ENCODE data around the gene KAT2A. TPM values are rescaled to one million over a fixed set of nuclear protein-coding genes. Genes with fewer than 3 reads are reported as not detected.

The KAT2A gene
- total and polyA plus RNA-seq, 7 experiments from 2014 or later, result 6.6 to 71.1 (median 48.6) TPM

DNA sequence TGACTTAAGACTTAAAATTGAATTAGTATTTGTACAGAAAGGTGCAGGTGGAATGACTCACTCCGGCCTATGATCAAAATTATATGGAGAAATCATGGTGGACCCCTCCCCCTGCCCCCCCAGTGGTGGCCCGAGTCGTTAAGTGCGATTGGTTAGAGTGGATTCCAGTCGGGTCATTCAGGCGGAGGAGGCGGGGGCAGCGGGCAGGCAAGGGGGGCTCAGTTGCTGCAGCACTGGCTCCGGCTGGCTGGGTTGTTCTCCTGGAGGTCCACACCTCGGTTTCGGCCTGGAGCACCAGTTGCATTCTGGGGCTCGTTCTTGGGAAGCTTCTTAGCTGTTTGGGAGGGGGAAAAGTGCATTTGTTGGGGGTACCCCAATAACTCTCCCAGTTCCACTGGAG lies 4.4 kb upstream of the KAT2A start:
- Mint-ChIP-seq H3K36me3 (peaks cover 0 to 33% (median 18%) of the 10 kb centered on the region in 5 donors), H3K27ac (no peak overlapping the region), H3K4me1 (peaks cover 0 to 7% (median 6%) of the 10 kb centered on the region in 7 donors), H3K4me3 (no peak overlapping the region), H3K27me3 (no peaks in the 10 kb centered on the region), H3K9me3 (no peaks in the 10 kb centered on the region)
- peaks cover 0 to 56% (median 9%) of the 10 kb centered on the region in 3 experiments for H3K36me3 ChIP-seq (ENCODE audit: control insufficient read depth in 2 of 3, insufficient read depth in 3 of 3, low read length in 3 of 3)
- intact Hi-C loops (cut with micrococcal nuclease), result no loop called here
- no peaks in the 10 kb centered on the region for H3K9me3 ChIP-seq (ENCODE audit: control insufficient read depth in 2 of 3, low read length in 3 of 3)
- ATAC-seq, result no peak
- ChIA-PET POLR2A (interaction anchor here (1.0 kb wide), 1 partner anchor 11 kb away, joined by 4 read pairs; no protein-coding TSS in a partner anchor), CTCF (no interaction called here)
- no peak for DNase-seq
- H3K4me1 ChIP-seq (ENCODE audit: control insufficient read depth in 2 of 2, insufficient read depth in 2 of 2, low read length in 2 of 2), result peaks cover 4 to 6% of the 10 kb centered on the region in 2 donors
- no peak overlapping the region for H3K4me3 ChIP-seq (ENCODE audit: low read length)
- H3K27ac ChIP-seq (ENCODE audit: low read depth, low read length), result no peak overlapping the region
- no peaks in the 10 kb centered on the region for H3K27me3 ChIP-seq (ENCODE audit: control insufficient read depth in 2 of 2, insufficient read depth in 2 of 2, low read length in 2 of 2)

DNA sequence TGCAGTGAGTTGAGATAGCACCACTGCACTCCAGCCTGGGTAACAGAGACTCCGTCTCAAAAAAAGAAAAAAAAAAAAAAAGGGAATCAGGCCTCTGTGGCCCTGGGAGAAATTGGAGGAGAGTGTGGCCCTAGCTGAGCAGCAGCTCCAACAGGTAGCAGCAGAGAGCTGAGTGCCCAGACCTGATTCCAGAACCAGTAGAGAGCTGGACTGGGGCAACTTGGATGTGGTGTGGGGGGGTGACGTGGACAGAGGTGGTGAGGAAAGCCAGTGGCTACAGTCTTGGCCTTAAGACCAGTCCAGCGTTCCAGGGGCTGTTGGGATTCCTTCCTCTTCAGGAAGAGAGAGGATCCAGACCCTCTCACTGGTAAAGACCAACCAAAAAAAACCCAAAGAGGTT lies 3.1 kb upstream of the KAT2A start:
- Histone ChIP-seq H3K9me3 (ENCODE audit: control insufficient read depth in 2 of 3, low read length in 3 of 3) (no peaks in the 10 kb centered on the region), H3K27me3 (ENCODE audit: control insufficient read depth in 2 of 2, insufficient read depth in 2 of 2, low read length in 2 of 2) (no peaks in the 10 kb centered on the region), H3K36me3 (ENCODE audit: control insufficient read depth in 2 of 3, insufficient read depth in 3 of 3, low read length in 3 of 3) (peaks cover 0 to 43% (median 3%) of the 10 kb centered on the region in 3 experiments), H3K4me3 (ENCODE audit: low read length) (no peak overlapping the region), H3K27ac (ENCODE audit: low read depth, low read length) (no peak overlapping the region), H3K4me1 (ENCODE audit: control insufficient read depth in 2 of 2, insufficient read depth in 2 of 2, low read length in 2 of 2) (peaks cover 4 to 15% of the 10 kb centered on the region in 2 donors)
- ATAC-seq (no peak), DNase-seq (no peak)
- intact Hi-C loops (cut with micrococcal nuclease), result no loop called here
- CTCF ChIA-PET, result interaction anchor here (0.6 kb wide), 2 partner anchors 57 to 97 kb away, joined by 3 to 5 read pairs; no protein-coding TSS in a partner anchor
- peaks cover 0 to 29% (median 15%) of the 10 kb centered on the region in 5 donors for H3K36me3 Mint-ChIP-seq
- H3K27me3 Mint-ChIP-seq, result no peaks in the 10 kb centered on the region
- peak overlapping the region in 2 of 9 donors; percentile 52 to 57 for H3K27ac Mint-ChIP-seq
- peaks cover 0 to 20% (median 11%) of the 10 kb centered on the region in 7 donors for H3K4me1 Mint-ChIP-seq
- H3K9me3 Mint-ChIP-seq, result no peaks in the 10 kb centered on the region
- POLR2A ChIA-PET, result no interaction called here
- H3K4me3 Mint-ChIP-seq, result no peak overlapping the region

DNA sequence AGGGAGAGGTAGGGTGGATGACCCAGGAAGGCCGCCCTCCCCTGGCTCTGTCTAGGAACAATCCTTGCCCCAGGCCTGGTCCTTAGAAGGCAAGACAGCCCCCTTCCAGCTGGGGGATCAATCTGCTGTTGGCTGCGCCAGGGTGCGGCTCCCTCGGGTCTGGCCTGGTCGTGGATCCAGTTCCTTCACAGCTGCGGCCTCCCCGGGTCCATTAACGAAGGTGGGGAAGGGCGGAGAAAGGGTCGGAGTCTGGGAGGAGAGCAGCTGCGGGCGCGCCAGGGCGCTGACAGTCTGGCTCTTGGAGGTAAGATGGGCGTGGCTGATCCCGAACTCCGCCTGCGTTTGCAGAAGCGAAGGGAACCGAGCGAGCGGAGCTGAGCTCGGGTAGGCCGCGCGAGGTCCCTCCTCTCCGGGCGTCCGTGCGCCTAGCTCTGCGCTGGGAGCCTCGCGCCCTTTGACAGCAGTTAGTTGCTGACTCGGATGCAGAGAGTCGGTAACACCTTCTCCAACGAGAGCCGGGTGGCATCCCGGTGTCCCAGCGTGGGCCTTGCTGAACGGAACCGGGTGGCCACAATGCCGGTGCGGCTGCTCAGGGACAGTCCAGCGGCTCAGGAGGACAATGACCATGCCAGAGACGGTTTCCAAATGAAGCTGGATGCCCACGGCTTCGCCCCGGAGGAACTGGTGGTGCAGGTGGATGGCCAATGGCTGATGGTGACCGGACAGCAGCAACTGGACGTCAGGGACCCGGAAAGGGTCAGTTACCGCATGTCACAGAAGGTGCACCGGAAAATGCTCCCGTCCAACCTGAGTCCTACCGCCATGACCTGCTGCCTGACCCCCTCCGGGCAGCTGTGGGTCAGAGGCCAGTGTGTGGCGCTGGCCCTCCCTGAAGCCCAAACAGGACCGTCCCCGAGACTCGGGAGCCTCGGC lies 1.5 kb upstream of the KAT2A start, which contains the start of gene HSPB9:
Gene HSPB9 (plus strand): TSS at position 434 of the 933 bp plus-strand sequence. CDS start 47 bp downstream, at position 481.
- H3K27ac ChIP-seq (ENCODE audit: low read depth, low read length), result no peak within 1 kb of the TSS
- POLR2A ChIA-PET, result interaction anchor here (0.6 to 2.6 kb wide), 4 partner anchors 10 to 199 kb away, joined by 3 to 19 read pairs (median 8); partner anchors contain the start of genes DHX58, DNAJC7 and NKIRAS2
- no peaks in the 10 kb centered on the region for H3K9me3 ChIP-seq (ENCODE audit: control insufficient read depth in 2 of 3, low read length in 3 of 3)
- H3K9me3 Mint-ChIP-seq, result no peaks in the 10 kb centered on the region
- peak within 1 kb of the TSS in 7 of 9 donors; percentile 31 to 76 (median 48) for H3K27ac Mint-ChIP-seq
- no peak within 1 kb of the TSS for H3K4me3 ChIP-seq (ENCODE audit: low read length)
- intact Hi-C loops (cut with micrococcal nuclease), result no loop called here
- peaks cover 0 to 41% (median 0%) of the 10 kb centered on the region in 3 experiments for H3K36me3 ChIP-seq (ENCODE audit: control insufficient read depth in 2 of 3, insufficient read depth in 3 of 3, low read length in 3 of 3)
- no peaks in the 10 kb centered on the region for H3K27me3 Mint-ChIP-seq
- CTCF ChIA-PET, result interaction anchor here (0.6 to 1.4 kb wide), 2 partner anchors 97 to 157 kb away, joined by 3 to 4 read pairs; no protein-coding TSS in a partner anchor
- H3K4me1 Mint-ChIP-seq, result peaks cover 0 to 28% (median 15%) of the 10 kb centered on the region in 7 donors
- peak within 1 kb of the TSS in 9 of 10 donors; percentile 58 to 85 (median 74) for H3K4me3 Mint-ChIP-seq
- H3K4me1 ChIP-seq (ENCODE audit: control insufficient read depth in 2 of 2, insufficient read depth in 2 of 2, low read length in 2 of 2), result peaks cover 4 to 15% of the 10 kb centered on the region in 2 donors
- no peak for ATAC-seq
- H3K27me3 ChIP-seq (ENCODE audit: control insufficient read depth in 2 of 2, insufficient read depth in 2 of 2, low read length in 2 of 2), result no peaks in the 10 kb centered on the region
- H3K36me3 Mint-ChIP-seq, result peaks cover 3 to 20% (median 14%) of the 10 kb centered on the region in 5 donors
- no peak for DNase-seq

DNA sequence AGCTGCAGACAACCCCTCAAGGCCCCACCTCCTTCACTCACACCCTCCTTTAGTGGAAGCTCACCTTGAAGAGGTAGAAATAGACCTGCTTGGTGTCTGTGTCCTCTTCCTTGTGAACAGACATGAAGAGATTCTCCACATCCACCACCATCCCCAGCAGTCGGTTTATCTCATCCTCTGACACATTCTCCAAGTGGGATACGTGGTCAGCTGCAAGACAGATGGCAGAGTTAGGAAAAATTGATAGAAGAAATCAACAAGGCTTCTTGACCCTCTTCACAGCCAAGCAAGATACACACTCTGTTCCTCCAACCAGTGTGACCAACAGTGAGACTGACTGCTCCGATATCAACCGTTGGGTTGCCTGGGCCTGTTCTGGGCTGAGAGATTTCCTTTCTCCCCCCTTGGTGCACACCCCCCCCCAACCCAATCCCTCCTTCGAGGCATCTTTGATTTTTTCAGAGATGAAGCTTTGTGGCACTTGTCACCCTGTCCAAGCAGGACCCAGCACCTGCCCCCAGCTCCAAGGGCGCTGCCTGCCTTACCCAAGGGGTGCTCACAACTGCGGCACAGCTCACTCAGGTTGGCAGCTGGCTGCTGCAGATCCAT lies 902 bp downstream of the KAT2A start:
- ATAC-seq, result no peak
- peak overlapping the region; percentile 39 to 83 (median 72) for H3K4me3 Mint-ChIP-seq

DNA sequence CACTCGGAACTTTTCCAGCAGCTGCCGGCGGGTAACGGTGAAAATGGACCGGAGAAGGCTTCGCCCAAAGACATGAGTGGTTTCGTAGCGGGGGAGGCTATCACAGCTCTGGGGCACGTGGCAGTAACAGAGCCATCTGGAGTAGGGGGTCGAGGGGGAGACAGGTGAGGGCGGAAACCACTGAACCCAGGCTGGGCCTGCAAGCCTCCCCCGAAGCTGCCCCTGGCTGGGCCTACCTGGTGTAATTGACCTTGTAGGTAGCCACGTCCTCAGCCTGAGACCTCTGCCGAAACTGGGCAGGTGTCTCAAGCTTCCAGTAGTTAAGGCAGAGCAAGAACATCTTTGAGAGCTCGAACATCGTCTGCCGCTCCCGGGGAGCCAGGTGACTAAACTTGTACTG lies 1.9 kb downstream of the KAT2A start:
- peak overlapping the region in 1 of 9 donors; percentile 23 for H3K27ac Mint-ChIP-seq
- intact Hi-C loops (cut with micrococcal nuclease), result loop anchor here in 1 of 2 donors (5.0 kb wide), 2 partner anchors 63 to 408 kb away; partner anchors contain the start of gene KCNH4

More for the DNA sequence above, 902 bp downstream of the KAT2A start:
- Mint-ChIP-seq H3K9me3 (no peaks in the 10 kb centered on the region), H3K27me3 (no peaks in the 10 kb centered on the region), H3K4me1 (peaks cover 10 to 35% (median 26%) of the 10 kb centered on the region in 7 donors), H3K27ac (peak overlapping the region in 7 of 9 donors; percentile 4 to 65 (median 19)), H3K36me3 (peaks cover 5 to 14% (median 12%) of the 10 kb centered on the region in 5 donors)
- Histone ChIP-seq H3K4me1 (ENCODE audit: control insufficient read depth in 2 of 2, insufficient read depth in 2 of 2, low read length in 2 of 2) (peaks cover 4 to 15% of the 10 kb centered on the region in 2 donors), H3K27me3 (ENCODE audit: control insufficient read depth in 2 of 2, insufficient read depth in 2 of 2, low read length in 2 of 2) (no peaks in the 10 kb centered on the region), H3K27ac (ENCODE audit: low read depth, low read length) (peak overlapping the region; percentile 75), H3K4me3 (ENCODE audit: low read length) (peak overlapping the region; percentile 56), H3K36me3 (ENCODE audit: control insufficient read depth in 2 of 3, insufficient read depth in 3 of 3, low read length in 3 of 3) (peaks cover 0 to 37% (median 5%) of the 10 kb centered on the region in 3 experiments), H3K9me3 (ENCODE audit: control insufficient read depth in 2 of 3, low read length in 3 of 3) (no peaks in the 10 kb centered on the region)
- ChIA-PET POLR2A (interaction anchor here (0.6 to 2.6 kb wide), 11 partner anchors 8 to 202 kb away, joined by 3 to 19 read pairs (median 5); partner anchors contain the start of genes CNP, DHX58 and DNAJC7), CTCF (interaction anchor here (0.9 to 2.5 kb wide), 5 partner anchors 44 to 157 kb away, joined by 3 to 21 read pairs (median 4); no protein-coding TSS in a partner anchor)
- intact Hi-C loops (cut with micrococcal nuclease), result loop anchor here in 1 of 2 donors (2.0 kb wide), 1 partner anchor 13 kb away; no protein-coding TSS in a partner anchor
- no peak for DNase-seq

More for the DNA sequence above, 1.9 kb downstream of the KAT2A start:
- Mint-ChIP-seq H3K36me3 (peaks cover 4 to 12% (median 5%) of the 10 kb centered on the region in 5 donors), H3K4me1 (peaks cover 10 to 35% (median 28%) of the 10 kb centered on the region in 7 donors), H3K27me3 (no peaks in the 10 kb centered on the region), H3K9me3 (no peaks in the 10 kb centered on the region), H3K4me3 (peak overlapping the region in 3 of 10 donors; percentile 13 to 72 (median 71))
- Histone ChIP-seq H3K4me1 (ENCODE audit: control insufficient read depth in 2 of 2, insufficient read depth in 2 of 2, low read length in 2 of 2) (peaks cover 4 to 15% of the 10 kb centered on the region in 2 donors), H3K27ac (ENCODE audit: low read depth, low read length) (no peak overlapping the region), H3K4me3 (ENCODE audit: low read length) (no peak overlapping the region), H3K36me3 (ENCODE audit: control insufficient read depth in 2 of 3, insufficient read depth in 3 of 3, low read length in 3 of 3) (peaks cover 0 to 42% (median 5%) of the 10 kb centered on the region in 3 experiments), H3K9me3 (ENCODE audit: control insufficient read depth in 2 of 3, low read length in 3 of 3) (no peaks in the 10 kb centered on the region), H3K27me3 (ENCODE audit: control insufficient read depth in 2 of 2, insufficient read depth in 2 of 2, low read length in 2 of 2) (no peaks in the 10 kb centered on the region)
- ChIA-PET POLR2A (interaction anchor here (0.5 to 2.4 kb wide), 7 partner anchors 10 to 802 kb away, joined by 3 to 7 read pairs (median 5); partner anchors contain the start of gene DNAJC7), CTCF (interaction anchor here (0.9 to 2.5 kb wide), 4 partner anchors 53 to 101 kb away, joined by 5 to 21 read pairs (median 8); partner anchors contain the start of gene KCNH4)
- ATAC-seq (no peak), DNase-seq (no peak)
